Progenitor cell of endocrine pancreas (in vitro differentiated cells): ENCODE measurements around the gene SOBP. TPM values are rescaled to one million over a fixed set of nuclear protein-coding genes. Genes with fewer than 3 reads are reported as not detected.

Source experiments
- DNase-seq: peaks from one replicate; pipeline ENCODE4 v3.0.0; 2021; ENCODE audit warnings: low spot score; ENCODE audit not compliant: unreplicated experiment
- H3K27ac Mint-ChIP-seq: 2 replicates; pipeline ENCODE4 v1.8.0; 2021; ENCODE audit warnings: mild to moderate bottlenecking, moderate library complexity, mixed read lengths
- H3K27me3 Mint-ChIP-seq: 2 replicates; pipeline ENCODE4 v1.8.0; 2021; ENCODE audit warnings: mixed read lengths
- H3K36me3 Mint-ChIP-seq: 2 replicates; pipeline ENCODE4 v1.8.0; 2022; ENCODE audit warnings: mixed read lengths; ENCODE audit not compliant: insufficient read depth
- H3K4me1 Mint-ChIP-seq: 2 replicates; pipeline ENCODE4 v1.8.0; 2021; ENCODE audit warnings: low read depth, mixed read lengths
- H3K4me3 Mint-ChIP-seq: 2 replicates; pipeline ENCODE4 v1.8.0; 2021; ENCODE audit warnings: low read depth, mild to moderate bottlenecking, moderate library complexity, mixed read lengths
- H3K9me3 Mint-ChIP-seq: 2 replicates; pipeline ENCODE4 v1.8.0; 2021; ENCODE audit warnings: low read depth, mixed read lengths
- CTCF ChIP-seq: fragments of 200-600 bp; sonication (generic); IDR thresholded peaks from one replicate; pipeline ENCODE4 v1.5.0; 2021; ENCODE audit warnings: antibody characterized with exemption, mild to moderate bottlenecking; ENCODE audit not compliant: unreplicated experiment
- total RNA-seq: library from RNA; stranded (reverse); gene quantifications from 2 replicates; pipeline ENCODE4 v1.2.1, GENCODE V29; 2021

The SOBP gene
- total RNA-seq, 1 donor from 2014 or later: 17.0 TPM

- no peak overlapping the region for H3K27ac Mint-ChIP-seq
- H3K4me3 Mint-ChIP-seq: no peak overlapping the region
- H3K36me3 Mint-ChIP-seq: no peaks in the 10 kb centered on the region
- H3K27me3 Mint-ChIP-seq: no peaks in the 10 kb centered on the region
- H3K4me1 Mint-ChIP-seq: peaks cover 12% of the 10 kb centered on the region
- TF ChIP-seq CTCF: no peak
- no peak for DNase-seq
- no peaks in the 10 kb centered on the region for H3K9me3 Mint-ChIP-seq
Observed at GRCh38 chr6:107587451-107587850, 97.5 kb downstream of the SOBP start.

GRCh38 chr6:107589199-107589598, 99.3 kb downstream of the SOBP start:
- Mint-ChIP-seq H3K4me3 (no peak overlapping the region), H3K36me3 (no peaks in the 10 kb centered on the region), H3K9me3 (no peaks in the 10 kb centered on the region), H3K27me3 (no peaks in the 10 kb centered on the region), H3K27ac (peak overlapping the region; percentile 14), H3K4me1 (peaks cover 12% of the 10 kb centered on the region)
- no peak for DNase-seq
- no peak for TF ChIP-seq CTCF

GRCh38 chr6:107589934-107590333, 100.0 kb downstream of the SOBP start:
- Mint-ChIP-seq H3K4me1 (peaks cover 12% of the 10 kb centered on the region), H3K4me3 (no peak overlapping the region), H3K27ac (no peak overlapping the region), H3K27me3 (no peaks in the 10 kb centered on the region), H3K9me3 (no peaks in the 10 kb centered on the region), H3K36me3 (no peaks in the 10 kb centered on the region)
- no peak for DNase-seq
- TF ChIP-seq CTCF: no peak

- DNase-seq: no peak
- no peaks in the 10 kb centered on the region for H3K36me3 Mint-ChIP-seq
- no peak overlapping the region for H3K4me3 Mint-ChIP-seq
- no peaks in the 10 kb centered on the region for H3K9me3 Mint-ChIP-seq
- no peak overlapping the region for H3K27ac Mint-ChIP-seq
- no peak for TF ChIP-seq CTCF
- no peaks in the 10 kb centered on the region for H3K27me3 Mint-ChIP-seq
- peaks cover 12% of the 10 kb centered on the region for H3K4me1 Mint-ChIP-seq
Observed at GRCh38 chr6:107590378-107590777, 100.5 kb downstream of the SOBP start.

- no peaks in the 10 kb centered on the region for H3K9me3 Mint-ChIP-seq
- no peaks in the 10 kb centered on the region for H3K36me3 Mint-ChIP-seq
- H3K27me3 Mint-ChIP-seq: no peaks in the 10 kb centered on the region
- DNase-seq: no peak
- no peak overlapping the region for H3K27ac Mint-ChIP-seq
- peaks cover 11% of the 10 kb centered on the region for H3K4me1 Mint-ChIP-seq
- TF ChIP-seq CTCF: no peak
- H3K4me3 Mint-ChIP-seq: no peak overlapping the region
Observed at GRCh38 chr6:107591346-107591745, 101.4 kb downstream of the SOBP start.
